ACC112 (cell line): ENCODE results near the gene DOC2A.
"Not testable (repeated sequence)": the region's sequence is repeated elsewhere in the genome, so short reads cannot be mapped to it uniquely, and the experiment has no call there.

Experiments used
- H2AFZ ChIP-seq: fragments of 200-600 bp; sonication (generic); one replicate; pipeline ENCODE4 v1.6.0; 2017; ENCODE audit warnings: antibody characterized with exemption, low read length; ENCODE audit not compliant: unreplicated experiment
- H3K27ac ChIP-seq: fragments of 200-600 bp; sonication (generic); 2 replicates; pipeline ENCODE4 v1.5.1; 2014; ENCODE audit warnings: low read depth, mild to moderate bottlenecking, antibody characterized with exemption, low read length, moderate library complexity
- H3K27me3 ChIP-seq: fragments of 200-600 bp; sonication (generic); 2 replicates; pipeline ENCODE4 v1.6.1; 2014; ENCODE audit warnings: mild to moderate bottlenecking, antibody characterized with exemption, low read length, moderate library complexity, mixed read lengths; ENCODE audit not compliant: insufficient read depth
- H3K36me3 ChIP-seq: fragments of 200-600 bp; sonication (generic); 2 replicates; pipeline ENCODE4 v1.6.1; 2016; ENCODE audit warnings: mild to moderate bottlenecking, antibody characterized with exemption, low read length, moderate library complexity, mixed read lengths; ENCODE audit not compliant: insufficient read depth
- H3K4me1 ChIP-seq: fragments of 200-600 bp; sonication (generic); one replicate; pipeline ENCODE4 v1.6.1; 2016; ENCODE audit warnings: low read length, mixed read lengths; ENCODE audit not compliant: insufficient read depth, unreplicated experiment, control insufficient read depth
- H3K4me3 ChIP-seq: fragments of 200-600 bp; sonication (generic); 2 replicates; pipeline ENCODE4 v1.5.1; 2014; ENCODE audit warnings: mild to moderate bottlenecking, low read depth, low read length
- H3K79me2 ChIP-seq: fragments of 200-600 bp; sonication (generic); one replicate; pipeline ENCODE4 v1.6.0; 2016; ENCODE audit warnings: low read length; ENCODE audit not compliant: control insufficient read depth, unreplicated experiment, insufficient read depth

The DOC2A gene

GRCh38 chr16:29963021-29963743 is 47.6 kb downstream of the DOC2A start:
- H3K79me2 ChIP-seq = peaks cover 8% of the 10 kb centered on the region
- H3K27ac ChIP-seq = peak overlapping the region; percentile 80
- H3K36me3 ChIP-seq = peaks cover 5% of the 10 kb centered on the region
- H2AFZ ChIP-seq = peak overlapping the region; percentile 90
- H3K4me1 ChIP-seq = peaks cover 11% of the 10 kb centered on the region
- peak overlapping the region; percentile 84 for H3K4me3 ChIP-seq
- H3K27me3 ChIP-seq = no peaks in the 10 kb centered on the region

DNA sequence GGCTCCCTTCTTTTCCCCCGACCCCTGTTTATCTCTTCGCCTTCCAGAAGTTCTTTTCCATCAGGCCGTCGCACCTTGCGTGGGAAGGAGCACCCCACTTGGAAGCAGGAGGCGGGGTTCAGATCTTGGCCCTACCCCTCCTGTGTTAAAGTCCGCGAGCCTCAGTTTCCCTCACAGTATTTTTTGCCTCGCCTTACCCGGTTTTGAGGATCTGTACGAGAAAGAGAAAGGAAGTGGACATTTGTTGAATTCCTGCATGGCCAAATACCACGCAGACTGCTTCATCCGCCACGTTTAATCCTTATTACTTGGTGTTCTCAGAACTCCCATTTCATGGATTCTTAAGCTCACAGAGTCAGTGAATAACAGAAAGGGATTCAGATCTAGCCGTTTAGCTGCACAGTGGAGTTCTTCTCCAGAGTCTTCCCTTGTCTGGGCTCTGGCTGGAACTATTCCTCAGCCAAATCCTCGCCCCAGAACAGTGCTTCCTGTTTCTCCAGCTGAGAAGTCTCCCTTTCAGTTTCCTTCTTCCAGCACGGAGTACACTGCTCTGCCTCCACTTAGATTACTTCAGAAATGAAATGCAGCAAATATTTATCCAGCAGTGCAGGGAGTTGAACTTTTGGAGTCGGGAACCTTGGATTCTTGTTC is 48.4 kb downstream of the DOC2A start:
- Histone ChIP-seq H3K4me3 (peak overlapping the region; percentile 84), H3K4me1 (peaks cover 11% of the 10 kb centered on the region), H3K27ac (peak overlapping the region; percentile 80), H3K36me3 (peaks cover 5% of the 10 kb centered on the region), H2AFZ (peak overlapping the region; percentile 90), H3K27me3 (no peaks in the 10 kb centered on the region), H3K79me2 (peaks cover 8% of the 10 kb centered on the region)

DNA sequence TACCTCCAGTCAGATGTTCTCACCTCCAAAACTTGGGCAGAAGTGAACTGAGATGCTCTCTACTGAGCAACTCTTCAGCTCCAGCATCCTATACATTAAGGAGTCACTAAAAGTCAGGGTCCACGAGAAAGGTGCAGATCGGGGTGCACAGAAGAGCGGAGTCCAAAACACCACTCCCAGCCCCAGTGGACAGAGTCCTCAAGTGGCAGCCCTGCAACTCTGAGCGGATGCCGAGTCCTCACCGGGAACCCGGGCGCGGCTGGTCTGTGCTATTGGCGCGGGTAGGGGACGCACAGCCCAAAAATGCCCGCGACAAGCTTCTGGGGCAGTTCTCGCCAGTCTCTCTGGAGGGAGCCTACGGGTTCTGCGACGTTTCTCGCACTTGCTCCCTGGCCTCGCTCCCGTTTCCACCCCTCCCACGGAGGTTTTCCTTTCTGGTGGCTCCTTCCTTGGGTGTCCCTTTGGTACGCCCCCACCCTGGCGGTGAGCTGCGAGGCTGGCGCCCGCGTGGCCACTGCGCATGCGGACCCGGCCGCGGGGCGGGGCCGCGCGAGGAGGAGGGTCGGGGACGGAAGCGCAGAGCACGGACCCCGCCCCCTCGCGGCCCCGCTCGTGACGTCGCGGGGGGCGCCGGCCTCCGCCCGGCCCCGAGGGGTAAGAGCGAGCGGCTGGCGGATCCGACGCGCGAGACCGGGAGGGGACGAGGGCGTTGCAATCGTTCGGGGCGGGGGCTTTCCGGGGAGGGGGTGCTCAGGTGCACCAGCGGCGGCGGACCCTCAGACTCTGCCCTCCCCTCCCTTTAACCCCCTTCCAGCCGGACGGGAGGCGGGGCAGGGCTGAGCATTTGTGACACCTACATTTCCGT is 49.1 kb downstream of the DOC2A start, which contains the start of gene TMEM219:
TMEM219 (plus strand) TSS at position 601 of the 865 bp plus-strand sequence. CDS start 1,065 bp downstream, outside the sequence.
- H2AFZ ChIP-seq = peak within 1 kb of the TSS; percentile 90
- peak within 1 kb of the TSS; percentile 80 for H3K27ac ChIP-seq
- peaks cover 8% of the 10 kb centered on the region for H3K79me2 ChIP-seq
- no peaks in the 10 kb centered on the region for H3K27me3 ChIP-seq
- peak within 1 kb of the TSS; percentile 84 for H3K4me3 ChIP-seq
- H3K36me3 ChIP-seq = peaks cover 5% of the 10 kb centered on the region
- H3K4me1 ChIP-seq = peaks cover 11% of the 10 kb centered on the region

GRCh38 chr16:29961127-29961478 is 49.7 kb downstream of the DOC2A start:
- H3K27ac ChIP-seq = 0 out of 2 replicates have a peak overlapping the region, but pooled peaks have one; percentile 80
- peak overlapping the region; percentile 84 for H3K4me3 ChIP-seq
- H3K27me3 ChIP-seq = no peaks in the 10 kb centered on the region
- peaks cover 5% of the 10 kb centered on the region for H3K36me3 ChIP-seq
- H3K79me2 ChIP-seq = peaks cover 8% of the 10 kb centered on the region
- H3K4me1 ChIP-seq = peaks cover 11% of the 10 kb centered on the region
- H2AFZ ChIP-seq = peak overlapping the region; percentile 64

DNA sequence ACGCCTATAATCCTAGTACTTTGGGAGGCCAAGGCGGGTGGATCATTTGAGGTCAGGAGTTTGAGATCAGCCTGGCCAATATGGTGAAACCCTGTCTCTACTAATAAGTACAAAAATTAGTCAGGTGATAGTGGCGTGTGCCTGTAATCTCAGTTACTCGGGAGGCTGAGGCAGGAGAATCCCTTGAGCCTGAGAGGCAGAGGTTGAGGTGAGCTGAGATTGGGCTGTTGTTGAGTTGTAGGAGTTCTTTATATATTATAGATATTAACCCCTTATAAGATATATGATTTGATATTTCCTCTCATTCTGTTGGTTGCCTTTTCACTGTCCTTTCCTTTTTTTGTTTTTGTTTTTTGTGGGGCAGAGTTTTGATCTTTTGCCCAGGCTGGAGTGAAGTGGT is 51.0 kb downstream of the DOC2A start:
- H3K27ac ChIP-seq, H3K4me3 ChIP-seq, H3K27me3 ChIP-seq, H3K36me3 ChIP-seq, H3K79me2 ChIP-seq, H2AFZ ChIP-seq: not testable (repeated sequence)
- peaks cover 11% of the 10 kb centered on the region for H3K4me1 ChIP-seq

DNA sequence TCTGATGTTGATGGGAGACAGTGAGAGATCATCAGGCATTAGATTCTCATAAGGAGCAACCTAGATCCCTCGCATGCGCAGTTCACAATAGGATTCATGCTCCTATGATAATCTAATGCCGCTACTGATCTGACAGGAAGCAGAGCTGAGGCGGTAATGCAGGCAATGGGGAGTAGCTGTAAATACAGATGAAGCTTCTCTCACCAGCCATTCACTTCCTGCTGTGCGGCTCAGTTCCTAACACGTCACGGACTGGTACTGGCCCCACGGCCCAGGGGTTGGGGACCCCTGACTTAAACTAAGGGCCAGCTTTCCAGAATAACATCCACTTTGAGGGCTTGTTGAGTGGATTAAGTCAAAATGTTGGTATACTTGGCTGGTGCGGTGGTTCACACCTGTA is 51.5 kb downstream of the DOC2A start:
- Histone ChIP-seq H3K27me3 (no peaks in the 10 kb centered on the region), H3K36me3 (no peaks in the 10 kb centered on the region), H3K27ac (no peak overlapping the region), H3K4me3 (no peak overlapping the region), H3K79me2 (peaks cover 8% of the 10 kb centered on the region), H3K4me1 (peaks cover 11% of the 10 kb centered on the region), H2AFZ (no peak overlapping the region)

DNA sequence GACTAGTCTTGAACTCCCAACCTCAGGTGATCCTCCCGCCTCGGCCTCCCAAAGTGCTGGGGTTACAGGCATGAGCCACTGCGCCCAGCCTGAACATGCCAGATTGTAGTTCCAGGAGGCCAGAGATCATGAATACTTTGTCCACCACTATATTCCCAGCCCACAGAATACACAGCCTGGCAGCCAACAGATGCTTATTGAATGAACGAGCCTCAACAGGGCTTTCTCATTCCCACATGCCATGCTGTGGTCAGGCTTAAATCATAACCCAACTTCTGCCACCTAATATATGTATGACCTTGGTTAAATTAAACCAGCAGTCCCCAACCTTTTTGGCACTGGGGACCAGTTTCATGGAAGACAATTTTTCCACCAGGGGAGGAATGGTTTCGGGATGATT is 52.1 kb downstream of the DOC2A start:
- Histone ChIP-seq H3K27me3 (no peaks in the 10 kb centered on the region), H3K36me3 (no peaks in the 10 kb centered on the region), H3K4me3 (no peak overlapping the region), H2AFZ (no peak overlapping the region), H3K4me1 (peaks cover 11% of the 10 kb centered on the region), H3K79me2 (peaks cover 8% of the 10 kb centered on the region), H3K27ac (no peak overlapping the region)
